HG03342 (cell line): ENCODE results near the gene SLC7A6.

ENCODE experiments used
- ATAC-seq: cut with Tn5 transposase; IDR thresholded peaks from one replicate; pipeline ENCODE4 v1.9.1; 2021; ENCODE audit warnings: mild to moderate bottlenecking, moderate library complexity; ENCODE audit not compliant: unreplicated experiment

Gene SLC7A6

GRCh38 chr16:68339214-68339613 lies 74.9 kb downstream of the SLC7A6 start:
- ATAC-seq, result no peak

DNA sequence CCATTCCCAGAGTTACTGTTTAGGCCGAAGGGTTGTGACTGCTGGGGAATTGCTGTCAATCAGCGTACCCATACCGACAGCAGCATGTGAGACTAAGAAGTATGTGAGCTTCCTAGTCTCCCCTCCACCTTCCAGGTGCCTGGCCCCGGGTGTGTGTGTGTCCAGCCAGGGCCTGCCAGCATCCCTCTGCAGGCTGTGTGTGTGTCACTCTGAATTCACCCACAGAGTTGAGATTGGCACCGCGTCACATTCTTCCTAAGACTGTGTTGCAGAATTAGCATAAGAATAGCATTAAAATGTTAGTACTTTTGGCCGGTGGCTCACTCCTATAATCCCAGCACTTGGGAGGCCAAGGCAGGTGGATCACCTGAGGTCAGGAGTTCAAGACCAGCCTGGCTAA lies 78.3 kb downstream of the SLC7A6 start:
- ATAC-seq, result no peak

- no peak for ATAC-seq
These were observed 78.8 kb downstream of the SLC7A6 start for GRCh38 chr16:68343137-68343536.

GRCh38 chr16:68344252-68344651 lies 79.9 kb downstream of the SLC7A6 start:
- no peak for ATAC-seq

DNA sequence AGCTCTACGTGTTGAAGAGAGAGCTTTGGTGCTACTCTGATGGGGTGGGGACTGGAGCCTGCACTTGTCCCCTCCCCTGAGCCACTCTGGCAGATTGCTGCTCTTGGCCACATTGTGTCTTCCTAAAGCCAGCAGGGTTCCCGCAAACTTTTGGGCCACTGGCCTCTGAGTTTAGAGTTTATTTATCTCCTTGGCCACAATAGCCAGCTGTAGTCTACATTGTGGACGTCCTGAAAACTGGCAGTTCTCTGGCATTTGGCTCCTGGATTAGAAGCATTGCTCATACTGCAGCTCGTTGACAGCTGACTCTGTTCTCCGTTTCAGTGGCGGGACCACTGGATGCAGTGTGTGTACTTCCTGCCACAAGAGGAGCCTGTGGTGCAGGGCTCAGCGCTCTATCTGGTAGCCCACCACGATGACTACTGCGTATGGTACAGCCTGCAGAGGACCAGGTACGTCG lies 81.1 kb downstream of the SLC7A6 start:
- no peak for ATAC-seq

DNA sequence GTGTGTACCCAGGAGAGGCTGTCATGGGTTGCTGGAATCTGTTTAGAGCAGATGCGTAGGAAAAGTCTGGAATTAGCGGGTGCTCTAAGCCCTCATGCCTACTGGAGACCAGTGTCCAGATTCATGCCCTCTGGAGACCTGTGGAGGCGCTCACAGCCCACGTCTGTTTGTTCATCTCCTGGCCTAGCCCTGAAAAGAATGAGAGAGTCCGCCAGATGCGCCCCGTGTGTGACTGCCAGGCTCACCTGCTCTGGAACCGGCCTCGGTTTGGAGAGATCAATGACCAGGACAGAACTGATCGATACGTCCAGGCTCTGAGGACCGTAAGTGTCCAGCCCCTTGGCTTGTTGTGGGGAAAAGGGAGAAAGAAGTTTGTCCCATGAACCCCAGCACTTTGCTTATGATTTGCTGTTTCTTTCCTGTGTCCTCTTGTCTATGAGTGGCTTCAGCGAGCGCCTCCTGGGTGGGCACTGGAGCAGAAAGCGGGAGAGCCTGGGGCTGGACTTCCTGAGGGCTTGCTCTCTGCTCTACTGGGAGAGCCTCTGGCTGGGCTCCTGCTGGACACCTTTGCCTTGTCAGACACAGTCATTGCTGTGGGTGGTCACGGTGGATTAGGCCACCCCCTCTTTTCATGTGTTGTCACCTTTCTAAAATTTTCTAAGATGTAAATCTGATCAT lies 81.8 kb downstream of the SLC7A6 start:
- ATAC-seq, result no peak

DNA sequence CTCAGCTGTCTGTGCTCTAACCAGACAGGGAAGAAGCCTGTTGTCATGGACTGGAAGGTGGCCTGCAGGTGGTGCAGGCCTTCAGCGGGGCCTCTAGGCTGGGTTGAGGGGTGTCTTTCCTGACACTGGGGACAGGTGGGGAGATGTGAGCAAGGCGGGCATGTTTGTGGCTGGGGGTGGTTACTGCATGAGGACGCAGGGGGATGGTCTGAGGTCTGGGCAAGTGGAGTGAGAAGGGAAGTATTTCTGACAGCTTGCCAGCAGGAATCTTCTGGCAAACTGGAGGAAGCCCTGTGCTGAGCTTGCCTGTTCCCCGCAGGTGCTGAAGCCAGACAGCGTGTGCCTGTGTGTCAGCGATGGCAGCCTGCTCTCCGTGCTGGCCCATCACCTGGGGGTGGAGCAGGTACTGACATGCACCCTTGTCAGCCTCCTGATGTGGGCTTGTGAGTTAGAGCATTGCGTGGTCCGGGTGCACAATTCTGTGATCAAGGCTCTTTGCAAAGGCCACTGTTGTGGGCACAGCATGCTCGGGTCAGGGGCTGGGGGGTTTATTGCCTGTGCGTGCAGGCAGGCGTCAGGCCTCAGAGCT lies 82.7 kb downstream of the SLC7A6 start:
- no peak for ATAC-seq

DNA sequence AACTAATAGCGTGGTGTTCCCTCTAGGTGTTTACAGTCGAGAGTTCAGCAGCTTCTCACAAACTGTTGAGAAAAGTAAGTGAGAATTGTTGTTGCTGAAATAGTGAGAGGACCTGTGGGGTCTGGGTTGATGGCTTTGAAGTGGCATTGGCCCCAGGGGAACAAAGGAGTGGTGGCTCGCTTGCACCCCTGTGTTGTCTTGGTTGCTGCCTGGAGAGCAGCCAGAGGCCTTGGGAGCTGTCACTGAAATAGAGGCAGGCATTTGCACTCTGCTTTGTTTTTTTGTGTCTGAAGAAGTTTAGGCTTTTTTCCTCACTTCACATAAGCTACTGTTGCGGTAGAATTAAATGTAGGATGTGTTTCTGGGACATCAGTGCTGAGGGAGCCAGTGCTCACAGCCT lies 83.3 kb downstream of the SLC7A6 start:
- no peak for ATAC-seq

DNA sequence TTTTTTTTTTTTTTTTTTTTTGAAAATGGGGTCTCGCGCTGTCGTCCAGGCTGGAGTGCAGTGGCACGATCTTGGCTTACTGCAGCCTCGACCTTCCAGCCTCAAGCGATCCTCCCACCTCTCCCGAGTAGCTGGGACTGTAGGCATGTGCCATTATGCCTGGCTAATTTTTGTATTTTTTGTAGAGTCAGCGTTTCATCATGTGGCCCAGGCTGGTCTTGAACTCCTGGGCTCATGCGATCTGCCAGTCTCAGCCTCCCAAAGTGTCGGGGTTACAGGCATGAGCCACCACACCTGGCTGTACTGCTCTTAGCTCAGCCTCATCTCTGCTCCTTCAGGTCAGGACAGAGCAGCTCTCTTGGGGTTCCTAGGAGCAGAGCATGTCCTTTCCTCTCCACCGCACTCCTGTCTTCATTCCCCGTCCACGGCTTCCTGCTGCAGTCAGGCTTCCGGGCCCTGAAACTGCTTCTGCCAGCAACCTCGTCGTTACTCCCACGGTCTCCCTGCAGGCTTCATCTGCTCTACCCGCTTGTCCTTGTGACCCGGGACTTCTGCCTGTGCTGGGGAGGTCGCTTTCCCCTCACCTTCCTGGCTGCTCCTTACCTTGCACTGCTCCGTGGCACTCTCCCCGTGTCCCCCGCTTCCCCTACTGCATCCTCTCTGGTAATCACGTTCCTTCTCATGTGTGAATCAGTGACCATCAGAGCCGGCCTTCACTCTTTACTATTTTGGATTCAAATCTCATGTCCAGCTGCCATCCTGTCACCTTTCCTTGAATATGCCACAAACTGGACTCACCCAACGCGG lies 84.5 kb downstream of the SLC7A6 start:
- ATAC-seq, result no peak

DNA sequence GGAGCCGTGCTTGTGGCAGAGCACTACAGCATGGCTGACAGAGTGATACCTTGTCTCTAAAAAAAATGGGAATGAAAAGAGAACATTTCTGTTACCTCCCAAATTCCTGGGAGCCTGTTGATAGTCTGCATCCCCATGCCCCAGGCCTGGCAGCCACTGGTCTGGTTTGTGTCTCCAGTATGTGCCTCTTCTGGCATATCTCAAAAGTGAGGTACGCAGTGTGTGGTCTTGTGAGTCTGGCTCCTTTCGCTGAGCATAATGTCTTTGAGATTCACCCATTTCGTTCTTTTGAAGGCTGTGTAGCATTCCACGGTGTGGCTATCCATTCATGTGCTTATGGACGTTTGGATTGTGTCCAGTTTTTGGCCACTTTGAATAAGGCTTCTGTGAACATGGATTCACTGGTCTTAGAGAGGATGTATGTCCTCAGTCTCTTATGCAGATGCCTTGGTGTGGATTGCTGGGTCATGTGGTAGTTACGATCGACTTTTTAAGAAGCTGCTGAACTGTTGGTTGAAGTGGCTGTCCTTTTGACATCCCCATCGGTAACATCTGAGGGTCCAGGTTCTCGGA lies 85.6 kb downstream of the SLC7A6 start:
- ATAC-seq, result no peak

GRCh38 chr16:68350813-68351350 lies 86.6 kb downstream of the SLC7A6 start:
- no peak for ATAC-seq
